A375 (cell line): ENCODE data around the gene TBC1D5. TPM values are rescaled to one million over a fixed set of nuclear protein-coding genes. Genes with fewer than 3 reads are reported as not detected.

Source experiments
- small RNA-seq: library from RNA; depleted of rRNA; stranded (forward); fragments of <200 nt; gene quantifications from one replicate; pipeline ENCODE3, GENCODE V24; 2014
- total RNA-seq: library from RNA; depleted of rRNA; stranded (reverse); fragments of >200 nt; shearing (Covaris generic); gene quantifications from 2 replicates; pipeline ENCODE4 v1.2.3, GENCODE V29; 2014; rRNA removed

Gene TBC1D5
- total RNA-seq, result 35.0 and 50.7 TPM in 2 replicates

DNA sequence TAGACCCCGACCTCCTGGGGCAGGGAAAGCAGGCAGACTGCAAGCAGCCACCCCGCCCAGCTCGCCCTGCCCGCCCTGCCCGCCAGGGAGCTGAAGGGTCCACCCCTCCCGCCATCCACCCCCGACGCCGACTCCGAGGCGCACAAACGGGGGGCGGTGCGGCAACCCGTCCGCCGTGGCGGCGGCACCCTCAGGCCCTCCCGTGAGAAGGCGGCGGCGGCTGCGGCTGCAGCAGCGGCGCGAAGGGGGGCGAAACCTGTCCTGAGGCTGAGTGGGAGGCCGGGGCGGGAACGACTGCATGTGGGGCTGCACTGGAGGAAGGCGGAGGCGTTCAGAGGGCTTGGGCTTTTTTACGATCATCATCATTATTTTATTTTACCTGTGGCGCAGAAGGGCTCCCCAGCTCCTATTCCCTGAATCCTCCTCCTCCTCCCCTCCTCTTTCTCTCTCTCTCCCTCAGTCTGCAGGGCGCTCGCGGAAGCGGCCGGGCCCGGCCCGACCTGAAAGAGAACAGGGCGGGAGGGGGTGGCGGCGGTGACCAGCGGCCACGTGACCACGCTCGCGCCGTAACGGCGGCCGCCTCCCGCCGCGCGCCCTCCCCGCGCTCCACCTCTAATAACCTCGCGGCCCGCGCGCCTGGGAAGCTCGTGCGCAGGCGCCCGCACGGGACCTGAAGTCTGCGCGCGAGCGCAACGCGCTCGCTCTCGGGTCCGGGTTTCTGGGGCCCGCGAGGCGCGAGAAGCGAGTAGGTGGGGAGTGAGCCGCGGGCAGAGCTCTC is at the start of gene TBC1D5:
Gene TBC1D5, minus strand, starts transcription at position 530 of the 778 bp plus-strand sequence. CDS start 234,061 bp downstream, outside the sequence.

Small RNAs within 50 kb of the gene (small RNA-seq; reads per million reads assigned to genes)
- gene AC104451.1 (not detected), gene RNU7-10P (not detected)
